Right ventricle myocardium superior (tissue), 1 donor: Measurements from ENCODE around the gene PPFIA4. TPM values are rescaled to one million over a fixed set of nuclear protein-coding genes. Genes with fewer than 3 reads are reported as not detected.

Experiments used
- ATAC-seq: fragments of 200-7000 bp; cut with Tn5 transposase; one replicate; pipeline ENCODE4 v1.9.1; 2020; ENCODE audit warnings: mild to moderate bottlenecking; ENCODE audit not compliant: poor library complexity
- DNase-seq: peaks from one replicate; pipeline ENCODE4 v3.0.0-alpha.2; 2020
- intact Hi-C: fragments of 100-400 bp; cut with DNase I; formaldehyde crosslinking; loops from one replicate; pipeline ENCODE4 v1.11.2; 2022
- total RNA-seq: library from RNA; stranded (reverse); fragmentation: NEBNext Ultra II Directional; extraction: Animal tissue kit (Norgen Biotek cat#: 25700); gene quantifications from one replicate; pipeline ENCODE4 v1.2.1, GENCODE V29; 2021
- donor health status: DM: no; HTN: yes; CAD: no; lungs with severe emphysema.

Gene PPFIA4
- total RNA-seq, 1 donor from 2014 or later: 19.3 TPM

- DNase-seq (no peak), ATAC-seq (no peak)
Measured at GRCh38 chr1:203088441-203088840, 62.1 kb downstream of the PPFIA4 start.

GRCh38 chr1:203089001-203089650, 62.8 kb downstream of the PPFIA4 start:
- intact Hi-C loops: no loop called here
- ATAC-seq: no peak
- DNase-seq: no peak

More at GRCh38 chr1:203088441-203088840, 62.1 kb downstream of the PPFIA4 start:
- intact Hi-C loops: no loop called here

- ATAC-seq (no peak), DNase-seq (no peak)
- intact Hi-C loops: no loop called here
Measured at GRCh38 chr1:203089651-203090045, 63.4 kb downstream of the PPFIA4 start.

GRCh38 chr1:203090421-203091198, 64.3 kb downstream of the PPFIA4 start:
- DNase-seq (no peak), ATAC-seq (no peak)
- intact Hi-C loops: no loop called here

GRCh38 chr1:203091199-203091477, 64.8 kb downstream of the PPFIA4 start:
- no peak for ATAC-seq
- no peak for DNase-seq
- intact Hi-C loops: no loop called here

GRCh38 chr1:203091761-203092330, 65.6 kb downstream of the PPFIA4 start:
- intact Hi-C loops: no loop called here
- ATAC-seq: no peak

GRCh38 chr1:203093754-203094410, 67.6 kb downstream of the PPFIA4 start:
- no peak for ATAC-seq
- intact Hi-C loops: no loop called here

More at GRCh38 chr1:203091761-203092330, 65.6 kb downstream of the PPFIA4 start:
- DNase-seq: no peak

GRCh38 chr1:203095061-203095690, 68.9 kb downstream of the PPFIA4 start:
- DNase-seq (no peak), ATAC-seq (no peak)
- intact Hi-C loops: no loop called here

More at GRCh38 chr1:203093754-203094410, 67.6 kb downstream of the PPFIA4 start:
- no peak for DNase-seq

GRCh38 chr1:203096566-203096965, 70.3 kb downstream of the PPFIA4 start:
- intact Hi-C loops: no loop called here
- ATAC-seq (no peak), DNase-seq (no peak)

GRCh38 chr1:203097001-203097400, 70.7 kb downstream of the PPFIA4 start:
- no peak for ATAC-seq
- no peak for DNase-seq
- intact Hi-C loops: no loop called here

GRCh38 chr1:203098445-203098844, 72.2 kb downstream of the PPFIA4 start:
- DNase-seq (no peak), ATAC-seq (no peak)
- intact Hi-C loops: no loop called here

GRCh38 chr1:203098914-203099520, 72.7 kb downstream of the PPFIA4 start:
- intact Hi-C loops: no loop called here
- no peak for ATAC-seq
- DNase-seq: no peak

GRCh38 chr1:203099805-203100515, 73.7 kb downstream of the PPFIA4 start:
- intact Hi-C loops: loop anchor here (5.0 kb wide), 1 partner anchor 53 kb away; no protein-coding TSS in a partner anchor
- ATAC-seq (no peak), DNase-seq (no peak)

GRCh38 chr1:203100516-203100869, 74.2 kb downstream of the PPFIA4 start:
- no peak for ATAC-seq
- no peak for DNase-seq
- intact Hi-C loops: loop anchor here (5.0 kb wide), 1 partner anchor 53 kb away; no protein-coding TSS in a partner anchor

GRCh38 chr1:203101813-203102634, 75.7 kb downstream of the PPFIA4 start:
- ATAC-seq (no peak), DNase-seq (no peak)
- intact Hi-C loops: loop anchor here (5.0 kb wide), 1 partner anchor 55 kb away; no protein-coding TSS in a partner anchor

- no peak for ATAC-seq
- DNase-seq: no peak
- intact Hi-C loops: loop anchor here (5.0 kb wide), 1 partner anchor 56 kb away; no protein-coding TSS in a partner anchor
Measured at GRCh38 chr1:203103216-203103615, 76.9 kb downstream of the PPFIA4 start.
